ENCODE results near the gene CACNA1A.

- TF ChIP-seq EZH2 (IDR thresholded peaks at IDR 0.05; ENCODE audit: insufficient read depth, poor library complexity, severe bottlenecking) (no peak), EZH2phosphoT487 (IDR thresholded peaks at IDR 0.05; ENCODE audit: insufficient read depth, low read depth) (no peak)
Observed at GRCh38 chr19:13396250-13397080, 109.8 kb downstream of the CACNA1A start.

Measured in GM23248 (cell line).